H1 (cell line): Measurements from ENCODE around the gene FAM221B. TPM values are rescaled to one million over a fixed set of nuclear protein-coding genes. Genes with fewer than 3 reads are reported as not detected.
A peak's percentile ranks its signal among the peaks of the same experiment; 100 is the strongest.

Experiments
- ATF3 ChIP-seq: IDR thresholded peaks from 2 replicates; pipeline ENCODE4 v1.6.1; 2011; ENCODE audit warnings: low read depth, mild to moderate bottlenecking, low read length; ENCODE audit not compliant: insufficient read depth
- CBX5 ChIP-seq: fragments of 300-800, 300-1000 bp; sonication (generic); IDR thresholded peaks from 2 replicates; pipeline ENCODE4 v1.7.1; 2016; ENCODE audit warnings: antibody characterized with exemption, low read length, low read depth
- EZH2 ChIP-seq: fragments of 200-600 bp; sonication (generic); IDR thresholded peaks from 2 replicates; pipeline ENCODE4 v1.7.1; 2012; ENCODE audit warnings: low read depth, mild to moderate bottlenecking, moderate library complexity, low read length, inconsistent platforms; ENCODE audit not compliant: severe bottlenecking
- GTF2F1 ChIP-seq: IDR thresholded peaks from 2 replicates; pipeline ENCODE4 v1.6.1; 2012; ENCODE audit warnings: low read depth, low read length, improper control_type of control experiment, borderline replicate concordance
- JUND ChIP-seq: IDR thresholded peaks from 2 replicates; pipeline ENCODE4 v1.6.1; 2011; ENCODE audit warnings: mild to moderate bottlenecking, improper control_type of control experiment, low read length
- MAX ChIP-seq: IDR thresholded peaks from 2 replicates; pipeline ENCODE4 v1.6.1; 2012; ENCODE audit warnings: inconsistent platforms
- POLR2A ChIP-seq, 2 experiments: IDR thresholded peaks; 1 replicate in 1 of 2; 2 replicates in 1 of 2; pipeline ENCODE4 v1.6.1; 2011; ENCODE audit warnings: low read depth in 2 of 2, low read length in 2 of 2, mild to moderate bottlenecking in 2 of 2; ENCODE audit errors: control extremely low read depth in 1 of 2
- RXRA ChIP-seq: IDR thresholded peaks from 2 replicates; pipeline ENCODE4 v1.6.1; 2011; ENCODE audit warnings: low read depth, mild to moderate bottlenecking, low read length, moderate library complexity; ENCODE audit not compliant: insufficient read depth
- SP4 ChIP-seq: IDR thresholded peaks from 2 replicates; pipeline ENCODE4 v1.6.1; 2012; ENCODE audit warnings: low read length, inconsistent platforms
- SUZ12 ChIP-seq: fragments of 200-600 bp; sonication (generic); IDR thresholded peaks from 2 replicates; pipeline ENCODE4 v1.6.1; 2012; ENCODE audit warnings: mild to moderate bottlenecking, inconsistent platforms, low read length, moderate library complexity, mixed read lengths
- TAF7 ChIP-seq: optimal IDR thresholded peaks from 2 replicates; pipeline ENCODE3; 2011; ENCODE audit warnings: low read depth, mild to moderate bottlenecking, inconsistent platforms, low read length, moderate library complexity, borderline replicate concordance
- TCF12 ChIP-seq: IDR thresholded peaks from 2 replicates; pipeline ENCODE4 v1.6.1; 2011; ENCODE audit warnings: low read depth, mild to moderate bottlenecking, low read length
- polyA plus RNA-seq, 7 experiments: library from polyadenylated mRNA; depleted of rRNA in 3 of 7; stranded (reverse) in 5 of 7; unstranded in 2 of 7; fragments of >200 nt in 5 of 7; fragments of 200-250 nt in 2 of 7; gene quantifications; 1 replicate in 5 of 7; 2 replicates in 1 of 7; 4 replicates in 1 of 7; pipeline versions ENCODE4 v1.2.1 to v1.2.3, GENCODE V29; 2011 to 2013; ENCODE audit warnings: missing spikeins in 2 of 7, mixed read lengths in 2 of 7
- total RNA-seq: library from RNA; stranded (reverse); fragmentation: NEBNext Ultra II Directional; extraction: Animal tissue kit (Norgen Biotek cat#: 25700); gene quantifications from 2 replicates; pipeline ENCODE4 v1.2.1, GENCODE V29; 2021

Gene FAM221B
- total and polyA plus RNA-seq, 2 of the 8 experiments (the other 6 are each of a cell fraction or from before 2014, with no cell fraction given), result not detected

GRCh38 chr9:35845824-35846771, 17.6 kb upstream of the FAM221B start (continued):
- TF ChIP-seq MAX, result peak; percentile 74
- no peak for TF ChIP-seq TCF12
- TF ChIP-seq CBX5, result no peak
- TF ChIP-seq SUZ12, result no peak; the same call in 1 of the 2 replicates
- no peak for TF ChIP-seq TAF7
- no peak for TF ChIP-seq RXRA
- TF ChIP-seq JUND, result no peak
- peak in 1 of 2 experiments; percentile 49; a peak in 1 of 3 replicates for TF ChIP-seq POLR2A (IDR thresholded peaks at IDR 0.05; ENCODE audit: control extremely low read depth in 1 of 2, low read depth in 2 of 2, low read length in 2 of 2)
- no peak for TF ChIP-seq GTF2F1
- no peak for TF ChIP-seq SP4
- no peak for TF ChIP-seq ATF3
- no peak for TF ChIP-seq EZH2
